Stimulated activated naive B cell treated with anti-CD40 and anti-IgM and Interleukin-4, amounts not matched to agents 10 μg/mL and 1 μg/mL and 100 μg/mL, for 72 hours (primary cell): ENCODE data around the gene C18orf54.
"Not testable (repeated sequence)": the region's sequence is repeated elsewhere in the genome, so short reads cannot be mapped to it uniquely, and the experiment has no call there.

Experiments used
- ATAC-seq, 2 donors: fragments of 150-1000 bp; cut with Tn5 transposase; replicated peaks; 2 replicates each; pipeline ENCODE4 v1.10.0; 2021; ENCODE audit warnings: moderate library complexity in 1 of 2
- DNase-seq: peaks from one replicate; pipeline ENCODE4 v3.0.0; 2021
- H3K27ac Mint-ChIP-seq: one replicate; pipeline ENCODE4 v1.8.0; 2022; ENCODE audit warnings: mild to moderate bottlenecking, mixed read lengths
- H3K27me3 Mint-ChIP-seq, 2 donors: one replicate each; pipeline ENCODE4 v1.8.0; 2022; ENCODE audit warnings: mixed read lengths in 2 of 2
- H3K36me3 Mint-ChIP-seq, 2 donors: one replicate each; pipeline ENCODE4 v1.8.0; 2022; ENCODE audit warnings: mixed read lengths in 2 of 2, mild to moderate bottlenecking in 1 of 2
- H3K4me1 Mint-ChIP-seq, 2 donors: one replicate each; pipeline ENCODE4 v1.8.0; 2022; ENCODE audit warnings: mixed read lengths in 2 of 2, mild to moderate bottlenecking in 1 of 2
- H3K4me3 Mint-ChIP-seq, 2 donors: one replicate each; pipeline ENCODE4 v1.8.0; 2022; ENCODE audit warnings: mild to moderate bottlenecking in 2 of 2, mixed read lengths in 2 of 2, moderate library complexity in 1 of 2
- H3K9me3 Mint-ChIP-seq, 2 donors: one replicate each; pipeline ENCODE4 v1.8.0; 2022; ENCODE audit warnings: mixed read lengths in 2 of 2, mild to moderate bottlenecking in 1 of 2

C18orf54 gene

DNA sequence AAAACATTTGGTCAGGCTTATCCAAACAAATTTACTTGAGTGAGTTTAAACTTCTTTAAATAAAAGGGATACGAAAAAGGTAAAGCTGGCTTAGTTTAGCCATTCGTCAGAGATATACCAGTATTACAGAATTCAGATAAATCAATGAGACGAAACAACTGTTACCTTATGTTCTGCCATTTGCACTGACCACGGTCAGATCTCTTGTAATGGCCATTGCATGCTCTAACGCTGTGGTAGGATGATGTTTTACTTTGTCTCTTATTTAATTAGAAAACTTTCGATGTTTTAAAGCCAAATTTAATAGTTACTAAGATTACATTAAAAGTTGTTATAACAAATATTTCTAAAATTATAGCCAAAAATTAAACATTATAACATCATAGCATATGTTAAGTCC lies 1.5 kb downstream of the C18orf54 start:
- DNase-seq = no peak
- peaks cover 3 to 5% of the 10 kb centered on the region in 2 donors for H3K36me3 Mint-ChIP-seq
- H3K4me3 Mint-ChIP-seq = no peak overlapping the region
- H3K9me3 Mint-ChIP-seq = no peaks in the 10 kb centered on the region
- H3K27me3 Mint-ChIP-seq = peaks cover 4 to 6% of the 10 kb centered on the region in 2 donors
- H3K27ac Mint-ChIP-seq = no peak overlapping the region
- H3K4me1 Mint-ChIP-seq = peaks cover 9 to 22% of the 10 kb centered on the region in 2 donors
- no peak for ATAC-seq

DNA sequence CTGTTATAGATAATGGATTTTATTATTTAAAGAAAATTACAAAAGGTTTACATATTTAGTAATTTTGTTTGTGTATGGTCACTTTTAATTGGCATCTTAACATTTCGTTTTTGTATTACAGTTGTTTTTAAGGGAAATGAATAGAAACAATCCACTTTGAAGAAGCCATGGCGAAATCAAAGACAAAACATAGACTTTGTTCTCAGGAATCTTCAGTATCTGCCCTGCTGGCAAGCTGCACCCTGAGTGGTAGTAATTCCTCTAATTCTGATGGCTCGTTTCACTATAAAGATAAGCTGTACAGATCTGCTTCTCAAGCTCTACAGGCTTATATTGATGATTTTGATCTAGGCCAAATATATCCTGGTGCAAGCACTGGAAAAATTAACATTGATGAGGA lies 2.7 kb downstream of the C18orf54 start:
- ATAC-seq = no peak
- H3K4me1 Mint-ChIP-seq = peaks cover 9 to 22% of the 10 kb centered on the region in 2 donors
- H3K9me3 Mint-ChIP-seq = no peaks in the 10 kb centered on the region
- H3K36me3 Mint-ChIP-seq = peaks cover 3 to 5% of the 10 kb centered on the region in 2 donors
- H3K4me3 Mint-ChIP-seq = no peak overlapping the region
- no peaks in the 10 kb centered on the region for H3K27me3 Mint-ChIP-seq
- no peak for DNase-seq
- no peak overlapping the region for H3K27ac Mint-ChIP-seq

DNA sequence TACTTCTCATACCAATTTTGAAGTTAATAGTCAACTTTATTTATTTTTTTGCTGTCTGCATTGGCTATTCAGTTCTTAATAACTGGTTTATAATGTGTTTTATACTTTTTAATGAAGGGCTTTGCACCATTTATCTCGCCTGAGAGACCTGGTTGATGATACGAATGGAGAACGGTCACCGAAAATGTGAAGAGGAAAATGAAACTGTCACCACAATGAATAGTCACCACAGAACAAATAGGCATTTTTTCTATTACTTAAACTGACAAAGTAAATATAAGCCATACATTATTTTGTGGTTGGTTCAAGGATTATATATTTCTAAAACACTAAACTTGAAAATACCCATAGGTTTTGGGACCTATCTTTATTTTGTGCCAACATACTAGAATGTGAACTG lies 20.4 kb downstream of the C18orf54 start:
- Mint-ChIP-seq H3K27me3 (no peaks in the 10 kb centered on the region), H3K9me3 (no peaks in the 10 kb centered on the region), H3K36me3 (peaks cover 0 to 3% of the 10 kb centered on the region in 2 donors), H3K4me3 (no peak overlapping the region), H3K4me1 (no peaks in the 10 kb centered on the region), H3K27ac (no peak overlapping the region)
- no peak for DNase-seq
- ATAC-seq = no peak

DNA sequence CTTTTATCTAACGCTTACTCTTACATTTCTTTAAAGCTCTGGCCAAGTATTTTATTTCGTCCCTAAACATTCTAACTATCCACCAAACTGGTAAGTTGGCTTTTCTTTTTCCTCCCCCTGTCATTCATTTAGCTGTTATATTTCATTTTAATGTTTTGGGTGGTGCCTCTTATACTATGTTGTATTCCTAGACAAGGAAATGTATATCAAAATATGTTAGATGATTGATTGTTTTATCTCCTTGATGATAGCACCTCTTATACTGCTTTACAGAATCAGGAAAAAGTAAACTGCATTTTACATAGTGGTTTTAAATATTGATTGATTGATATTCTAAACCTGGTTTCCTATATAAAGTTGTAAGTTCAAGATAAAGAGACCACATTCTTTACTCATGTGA lies 23.9 kb downstream of the C18orf54 start:
- H3K36me3 Mint-ChIP-seq = peaks cover 0 to 4% of the 10 kb centered on the region in 2 donors
- no peak overlapping the region for H3K27ac Mint-ChIP-seq
- H3K27me3 Mint-ChIP-seq = no peaks in the 10 kb centered on the region
- DNase-seq (no peak), ATAC-seq (no peak)
- peaks cover 0 to 4% of the 10 kb centered on the region in 2 donors for H3K9me3 Mint-ChIP-seq
- no peaks in the 10 kb centered on the region for H3K4me1 Mint-ChIP-seq
- no peak overlapping the region for H3K4me3 Mint-ChIP-seq

DNA sequence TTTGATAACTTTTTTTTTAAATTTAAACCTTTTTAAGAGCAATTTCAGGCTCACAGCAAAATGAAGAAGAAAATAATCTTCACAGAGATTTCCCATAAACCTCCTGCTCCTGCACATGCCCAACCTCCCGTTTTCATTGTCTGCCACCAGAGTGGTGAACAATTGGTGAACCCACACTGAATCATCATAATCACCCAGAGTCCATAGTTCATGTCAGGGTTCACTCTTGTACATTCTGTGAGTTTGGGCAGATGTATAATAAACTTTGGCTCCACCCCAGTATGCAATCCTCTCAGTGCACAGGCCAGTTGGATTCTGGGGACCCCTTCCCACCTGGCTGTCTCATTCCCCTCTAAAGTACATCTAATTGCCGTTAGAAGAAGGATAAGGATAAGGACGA lies 24.4 kb downstream of the C18orf54 start:
- Mint-ChIP-seq H3K27ac (no peak overlapping the region), H3K4me1 (no peaks in the 10 kb centered on the region), H3K36me3 (peaks cover 0 to 4% of the 10 kb centered on the region in 2 donors), H3K27me3 (no peaks in the 10 kb centered on the region), H3K4me3 (no peak overlapping the region), H3K9me3 (peaks cover 0 to 4% of the 10 kb centered on the region in 2 donors)
- DNase-seq = no peak
- no peak for ATAC-seq

DNA sequence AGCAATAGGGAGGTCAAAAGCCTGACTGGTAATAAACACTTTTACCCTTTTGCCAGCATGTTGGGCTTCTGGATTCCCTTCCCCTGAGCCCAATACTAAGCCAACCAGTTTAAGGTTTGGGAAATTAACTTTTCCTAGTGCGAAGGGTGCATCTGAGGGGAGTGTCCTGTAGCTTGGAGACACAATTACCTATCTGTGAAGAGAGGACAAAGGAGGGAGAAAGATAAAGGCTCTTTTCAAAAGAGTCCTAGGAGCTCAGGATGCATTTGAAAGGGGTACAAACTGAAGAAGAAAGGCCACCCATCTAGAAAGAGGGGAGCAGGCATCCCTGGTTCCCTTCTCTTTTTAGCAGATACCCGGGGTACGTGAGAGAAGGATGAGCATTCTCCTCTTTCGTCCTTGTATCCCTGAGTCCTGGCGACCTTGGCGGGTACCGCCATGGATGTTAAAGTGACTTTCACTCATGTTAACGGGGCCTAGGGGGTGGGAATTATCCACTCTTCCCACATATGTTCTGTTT lies 25.1 kb downstream of the C18orf54 start:
- no peak for DNase-seq
- Mint-ChIP-seq H3K27me3 (no peaks in the 10 kb centered on the region), H3K4me1 (no peaks in the 10 kb centered on the region), H3K4me3 (no peak overlapping the region), H3K27ac (no peak overlapping the region), H3K36me3 (peaks cover 0 to 4% of the 10 kb centered on the region in 2 donors), H3K9me3 (peaks cover 0 to 4% of the 10 kb centered on the region in 2 donors)
- no peak for ATAC-seq

DNA sequence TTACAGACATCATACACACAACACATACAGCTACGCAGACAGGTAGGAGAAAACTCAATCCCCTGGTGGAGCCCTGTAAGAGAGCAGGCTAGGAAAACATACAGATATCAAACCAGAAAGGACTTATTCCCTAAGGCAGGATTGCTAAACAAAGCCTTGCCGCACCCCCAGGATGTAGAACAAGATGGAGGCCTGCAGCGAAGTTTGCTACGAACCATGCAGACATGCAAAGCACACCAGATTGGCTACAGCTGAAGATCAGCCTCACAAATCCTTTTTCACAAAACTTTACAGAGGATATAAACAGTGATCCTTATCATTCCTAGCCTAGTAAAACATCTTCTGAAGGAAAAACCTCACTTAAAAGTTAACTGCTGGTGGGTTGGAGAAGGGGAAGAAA lies 28.3 kb downstream of the C18orf54 start:
- H3K27me3 Mint-ChIP-seq = peaks cover 6 to 18% of the 10 kb centered on the region in 2 donors
- ATAC-seq = no peak
- no peak overlapping the region for H3K27ac Mint-ChIP-seq
- no peak for DNase-seq
- peaks cover 0 to 4% of the 10 kb centered on the region in 2 donors for H3K36me3 Mint-ChIP-seq
- peaks cover 0 to 4% of the 10 kb centered on the region in 2 donors for H3K9me3 Mint-ChIP-seq
- H3K4me3 Mint-ChIP-seq = no peak overlapping the region
- peaks cover 0 to 6% of the 10 kb centered on the region in 2 donors for H3K4me1 Mint-ChIP-seq

DNA sequence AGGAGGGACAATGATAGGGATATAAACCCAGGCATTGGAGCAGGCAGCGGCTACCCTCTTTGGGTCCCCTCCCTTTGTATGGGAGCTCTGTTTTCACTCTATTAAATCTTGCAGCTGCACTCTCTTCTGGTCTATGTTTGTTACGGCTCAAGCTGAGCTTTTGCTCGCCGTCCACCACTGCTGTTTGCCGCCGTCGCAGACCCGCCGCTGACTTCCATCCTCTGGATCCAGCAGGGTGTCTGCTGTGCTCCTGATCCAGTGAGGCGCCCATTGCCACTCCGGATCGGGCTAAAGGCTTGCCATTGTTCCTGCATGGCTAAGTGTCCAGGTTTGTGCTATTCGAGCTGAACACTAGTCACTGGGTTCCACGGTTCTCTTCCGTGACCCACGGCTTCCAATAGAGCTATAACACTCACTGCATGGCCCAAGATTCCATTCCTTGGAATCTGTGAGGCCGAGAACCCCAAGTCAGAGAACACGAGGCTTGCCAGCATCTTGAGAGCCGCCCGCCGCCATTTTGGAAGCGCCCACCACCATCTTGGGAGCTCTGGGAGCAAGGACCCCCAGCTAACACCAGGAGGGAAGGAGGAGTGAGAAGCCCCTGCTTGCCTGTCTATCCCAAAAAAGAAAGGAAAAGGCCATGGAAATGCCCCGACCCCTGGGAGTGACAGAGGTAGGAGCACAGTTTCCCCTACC lies 29.2 kb downstream of the C18orf54 start:
- H3K27me3 Mint-ChIP-seq = peaks cover 6 to 20% of the 10 kb centered on the region in 2 donors
- DNase-seq, H3K9me3 Mint-ChIP-seq, H3K4me3 Mint-ChIP-seq, H3K27ac Mint-ChIP-seq, H3K4me1 Mint-ChIP-seq, ATAC-seq, H3K36me3 Mint-ChIP-seq: not testable (repeated sequence)

DNA sequence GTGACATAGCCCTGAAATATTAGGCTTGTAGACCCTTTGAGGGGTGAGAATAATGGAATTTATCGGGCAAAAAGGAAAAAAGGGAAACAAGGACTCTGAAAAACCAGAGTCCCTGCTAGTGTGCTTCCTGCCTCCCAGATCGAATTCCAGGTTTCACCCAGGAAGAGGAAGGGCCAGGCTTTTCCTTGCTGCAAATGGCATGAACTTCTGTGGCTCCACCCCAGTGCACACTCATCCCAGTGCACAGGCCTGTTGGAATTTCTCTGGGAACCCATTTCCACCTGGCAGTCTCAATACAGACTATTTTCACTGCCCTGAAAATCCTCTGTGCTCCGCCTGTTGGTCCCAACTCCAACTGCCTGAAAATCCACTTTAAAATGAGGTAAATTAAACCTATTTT lies 29.9 kb downstream of the C18orf54 start:
- peaks cover 0 to 4% of the 10 kb centered on the region in 2 donors for H3K36me3 Mint-ChIP-seq
- H3K27me3 Mint-ChIP-seq = peaks cover 6 to 20% of the 10 kb centered on the region in 2 donors
- H3K9me3 Mint-ChIP-seq = peaks cover 0 to 4% of the 10 kb centered on the region in 2 donors
- H3K27ac Mint-ChIP-seq = no peak overlapping the region
- DNase-seq = no peak
- no peak overlapping the region for H3K4me3 Mint-ChIP-seq
- no peak for ATAC-seq
- H3K4me1 Mint-ChIP-seq = peaks cover 0 to 6% of the 10 kb centered on the region in 2 donors

DNA sequence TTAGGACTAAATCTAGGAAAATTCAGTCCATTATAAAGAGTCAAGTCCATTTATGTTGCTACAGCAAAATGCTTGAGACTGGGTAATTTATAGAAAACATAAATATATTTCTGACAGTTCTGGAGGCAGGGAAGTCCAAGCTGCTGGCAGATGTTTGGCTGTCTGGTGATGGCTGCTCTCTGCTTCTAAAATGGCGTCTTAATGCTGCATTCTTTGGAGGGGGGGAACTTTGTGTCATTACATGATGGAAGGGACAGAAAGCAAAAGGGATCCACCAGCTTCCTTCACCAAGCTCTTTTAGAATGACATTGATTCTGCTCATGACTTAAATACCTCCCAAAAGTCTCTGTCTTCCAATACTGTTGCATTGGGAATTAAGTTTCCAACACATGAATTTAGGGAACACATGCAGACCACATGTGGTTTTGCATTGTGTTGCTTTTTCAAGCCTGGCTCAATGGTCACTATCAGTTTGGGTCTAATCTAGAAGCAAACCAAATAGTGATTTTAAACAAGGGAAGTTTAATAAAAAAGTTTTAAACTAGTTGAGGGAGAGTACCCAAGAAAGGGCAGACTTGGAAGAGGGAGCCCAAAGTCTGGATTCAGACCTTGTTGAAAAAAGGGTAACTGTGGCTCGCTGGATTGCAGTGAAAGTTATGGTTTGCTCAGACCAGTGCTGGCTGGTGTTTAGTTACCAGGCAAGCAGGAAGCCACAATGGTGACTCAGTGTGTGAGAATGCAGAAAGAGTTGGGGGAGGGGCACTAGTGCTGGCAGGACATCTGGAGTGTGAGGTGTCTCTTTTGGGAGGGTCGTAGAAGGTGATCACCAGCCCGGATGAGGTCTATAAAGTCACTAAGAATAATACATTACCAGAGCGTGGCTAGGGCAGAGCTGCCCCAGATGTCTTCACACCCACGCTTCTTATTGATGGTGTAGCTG lies 30.8 kb downstream of the C18orf54 start:
- H3K27ac Mint-ChIP-seq = no peak overlapping the region
- peaks cover 0 to 4% of the 10 kb centered on the region in 2 donors for H3K36me3 Mint-ChIP-seq
- no peak for DNase-seq

DNA sequence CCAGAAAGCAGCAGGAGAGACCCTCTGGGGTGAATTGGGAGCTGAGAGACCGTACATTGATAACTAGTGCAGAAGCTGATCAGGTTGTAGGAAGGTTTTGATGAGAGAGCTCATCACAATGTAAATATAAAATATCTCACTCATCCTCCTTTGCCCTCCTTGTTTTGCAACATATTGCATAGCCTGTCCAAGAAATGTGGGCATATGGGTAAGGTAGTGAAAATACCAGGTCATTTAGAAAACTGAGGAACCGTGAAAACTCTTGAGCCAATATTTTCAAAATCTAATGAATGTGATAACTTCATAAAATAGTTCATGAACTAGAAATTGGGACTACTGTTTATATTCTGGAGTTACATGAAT lies 31.4 kb downstream of the C18orf54 start:
- no peak for ATAC-seq
- Mint-ChIP-seq H3K4me1 (peaks cover 0 to 6% of the 10 kb centered on the region in 2 donors), H3K27me3 (peaks cover 6 to 27% of the 10 kb centered on the region in 2 donors), H3K9me3 (peaks cover 0 to 4% of the 10 kb centered on the region in 2 donors), H3K4me3 (no peak overlapping the region), H3K36me3 (peaks cover 0 to 4% of the 10 kb centered on the region in 2 donors), H3K27ac (no peak overlapping the region)
- DNase-seq = no peak

More for the DNA sequence above, 30.8 kb downstream of the C18orf54 start:
- H3K4me1 Mint-ChIP-seq = peaks cover 0 to 6% of the 10 kb centered on the region in 2 donors
- peak; percentile 52 to 64 for ATAC-seq
- H3K9me3 Mint-ChIP-seq = peaks cover 0 to 4% of the 10 kb centered on the region in 2 donors
- no peak overlapping the region for H3K4me3 Mint-ChIP-seq
- peaks cover 6 to 27% of the 10 kb centered on the region in 2 donors for H3K27me3 Mint-ChIP-seq

DNA sequence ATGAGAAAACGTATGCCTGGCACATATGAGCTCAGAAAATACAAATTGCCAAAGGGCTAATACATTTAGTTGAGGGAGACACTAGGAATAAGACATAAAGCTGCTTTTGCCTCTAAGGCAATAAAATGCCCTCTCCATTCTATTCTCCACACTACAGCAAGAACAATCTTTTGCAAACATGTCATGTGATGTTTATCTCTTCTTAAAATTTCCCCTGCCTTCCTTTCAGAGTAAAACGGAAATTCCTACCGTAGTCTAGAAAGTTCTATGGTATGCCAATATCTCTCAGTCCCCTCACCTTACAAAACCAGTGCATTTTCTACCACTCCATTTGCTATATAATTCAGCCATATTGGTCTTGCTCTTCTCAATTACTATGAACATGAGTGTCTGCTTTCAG lies 33.1 kb downstream of the C18orf54 start:
- Mint-ChIP-seq H3K9me3 (peaks cover 0 to 2% of the 10 kb centered on the region in 2 donors), H3K27ac (no peak overlapping the region), H3K27me3 (peaks cover 6 to 33% of the 10 kb centered on the region in 2 donors), H3K36me3 (peaks cover 0 to 2% of the 10 kb centered on the region in 2 donors), H3K4me1 (peaks cover 0 to 6% of the 10 kb centered on the region in 2 donors), H3K4me3 (no peak overlapping the region)
- no peak for DNase-seq
- no peak for ATAC-seq

DNA sequence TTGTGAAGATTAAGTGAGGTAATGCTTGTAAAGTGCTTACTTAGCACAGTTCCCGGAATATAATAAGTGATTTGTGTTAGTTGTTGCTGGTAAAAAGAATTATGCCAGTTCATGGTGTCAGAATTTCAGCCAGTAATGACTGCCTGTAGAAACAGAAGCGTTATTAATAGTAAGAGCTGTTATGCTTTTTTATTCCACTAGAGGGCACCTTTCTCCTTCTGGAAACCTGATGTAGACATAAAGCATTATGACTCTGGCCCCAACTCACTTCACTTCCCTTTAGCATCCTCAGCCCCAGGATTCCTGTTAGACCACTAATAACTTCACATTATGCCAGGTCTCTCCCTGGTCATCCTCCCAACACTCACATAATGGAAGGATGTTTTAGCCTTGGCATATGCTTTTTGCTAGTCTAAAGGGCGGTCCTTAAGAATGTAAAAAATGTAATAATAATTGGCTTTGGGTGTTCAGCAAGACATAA lies 34.9 kb downstream of the C18orf54 start:
- peaks cover 8 to 9% of the 10 kb centered on the region in 2 donors for H3K4me1 Mint-ChIP-seq
- H3K36me3 Mint-ChIP-seq = no peaks in the 10 kb centered on the region
- peaks cover 6 to 33% of the 10 kb centered on the region in 2 donors for H3K27me3 Mint-ChIP-seq
- peak; percentile 0 for DNase-seq
- H3K9me3 Mint-ChIP-seq = no peaks in the 10 kb centered on the region
- peak overlapping the region; percentile 20 for H3K27ac Mint-ChIP-seq
- peak; percentile 73 to 83 for ATAC-seq
- H3K4me3 Mint-ChIP-seq = no peak overlapping the region

DNA sequence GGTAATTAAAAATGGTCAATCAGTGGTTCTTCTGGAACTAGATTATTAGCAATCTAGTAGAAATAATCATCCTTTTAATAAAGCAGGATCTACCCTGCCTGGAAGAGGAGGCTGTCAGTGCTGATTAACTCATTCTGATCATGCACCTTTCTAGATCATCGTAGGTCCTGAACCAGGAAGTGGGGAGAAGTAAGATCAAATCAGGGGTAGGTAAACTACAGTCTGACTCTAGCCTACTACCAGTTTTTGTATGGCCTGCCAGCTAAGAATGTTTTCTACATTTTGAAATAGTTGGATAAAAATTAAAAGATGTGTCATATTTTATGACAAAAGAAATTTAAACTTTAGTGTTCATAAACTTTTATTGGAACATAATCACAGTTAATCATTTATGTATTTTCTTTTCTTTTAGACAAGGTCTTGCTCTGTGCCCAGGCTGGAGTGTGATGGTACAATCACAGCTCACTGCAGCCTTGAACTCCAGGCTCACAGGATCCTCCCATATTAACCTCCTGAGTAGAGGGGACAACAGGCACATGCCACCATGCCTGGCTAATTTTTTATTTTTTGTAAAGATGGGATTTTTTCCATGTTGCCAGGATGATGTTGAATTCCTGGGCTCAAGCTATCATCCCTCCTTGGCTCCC lies 36.1 kb downstream of the C18orf54 start:
- Mint-ChIP-seq H3K27ac (no peak overlapping the region), H3K36me3 (no peaks in the 10 kb centered on the region), H3K27me3 (peaks cover 2 to 26% of the 10 kb centered on the region in 2 donors), H3K4me3 (no peak overlapping the region), H3K9me3 (no peaks in the 10 kb centered on the region), H3K4me1 (peaks cover 6 to 9% of the 10 kb centered on the region in 2 donors)
- DNase-seq (no peak), ATAC-seq (no peak)
